Vein endothelial cell (primary cell): ENCODE data around the gene RAB34. TPM values are rescaled to one million over a fixed set of nuclear protein-coding genes. Genes with fewer than 3 reads are reported as not detected.

Experiments
- small RNA-seq: library from RNA; depleted of rRNA; stranded (forward); fragments of <200 nt; gene quantifications from one replicate; pipeline ENCODE3, GENCODE V24; 2012
- total RNA-seq: library from RNA; depleted of rRNA; stranded (reverse); fragments of >200 nt; gene quantifications from 2 replicates; pipeline ENCODE4 v1.2.3, GENCODE V29; 2012

Gene RAB34
- total RNA-seq, result 25.3 and 42.1 TPM in 2 replicates

DNA sequence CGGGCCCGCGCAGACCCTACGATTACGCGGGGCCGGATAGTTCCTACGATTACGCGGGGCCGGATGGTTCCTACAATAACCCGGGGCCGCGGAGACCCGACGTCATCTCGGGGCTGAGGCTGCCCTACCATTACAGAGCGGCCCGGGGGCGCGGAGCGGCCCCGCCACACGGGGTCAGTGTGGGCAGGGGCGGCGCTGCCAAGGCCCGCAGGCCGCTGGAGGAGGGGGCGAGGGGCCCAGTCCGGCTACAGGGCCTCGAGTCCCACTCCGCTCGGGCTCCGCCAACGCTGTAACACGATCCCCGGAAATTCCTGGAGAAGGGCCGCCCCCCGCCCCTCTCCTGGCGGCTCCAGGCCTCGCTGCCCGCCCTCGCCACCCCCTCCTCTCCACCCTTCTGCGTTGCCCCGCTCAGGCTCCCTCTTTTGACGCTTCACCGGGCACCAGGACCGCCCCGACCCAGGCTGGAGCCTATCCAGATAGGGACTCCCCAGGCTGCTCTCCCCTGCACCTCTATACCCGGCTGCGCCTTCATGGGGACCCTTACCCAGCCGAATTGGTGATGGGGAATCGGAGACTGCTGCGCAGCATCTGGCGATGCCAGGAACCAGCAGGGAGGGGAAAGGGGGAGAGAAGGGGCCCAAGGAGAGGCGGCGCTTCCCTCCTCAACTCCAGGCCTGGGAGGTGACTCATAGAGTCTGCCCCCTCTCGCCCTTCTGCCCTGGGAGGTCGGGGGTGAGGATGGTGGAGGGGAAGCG lies at the start of gene RAB34:
Gene RAB34, minus strand, starts transcription at position 291 of the 755 bp plus-strand sequence. CDS start 602 bp downstream, outside the sequence.

DNA sequence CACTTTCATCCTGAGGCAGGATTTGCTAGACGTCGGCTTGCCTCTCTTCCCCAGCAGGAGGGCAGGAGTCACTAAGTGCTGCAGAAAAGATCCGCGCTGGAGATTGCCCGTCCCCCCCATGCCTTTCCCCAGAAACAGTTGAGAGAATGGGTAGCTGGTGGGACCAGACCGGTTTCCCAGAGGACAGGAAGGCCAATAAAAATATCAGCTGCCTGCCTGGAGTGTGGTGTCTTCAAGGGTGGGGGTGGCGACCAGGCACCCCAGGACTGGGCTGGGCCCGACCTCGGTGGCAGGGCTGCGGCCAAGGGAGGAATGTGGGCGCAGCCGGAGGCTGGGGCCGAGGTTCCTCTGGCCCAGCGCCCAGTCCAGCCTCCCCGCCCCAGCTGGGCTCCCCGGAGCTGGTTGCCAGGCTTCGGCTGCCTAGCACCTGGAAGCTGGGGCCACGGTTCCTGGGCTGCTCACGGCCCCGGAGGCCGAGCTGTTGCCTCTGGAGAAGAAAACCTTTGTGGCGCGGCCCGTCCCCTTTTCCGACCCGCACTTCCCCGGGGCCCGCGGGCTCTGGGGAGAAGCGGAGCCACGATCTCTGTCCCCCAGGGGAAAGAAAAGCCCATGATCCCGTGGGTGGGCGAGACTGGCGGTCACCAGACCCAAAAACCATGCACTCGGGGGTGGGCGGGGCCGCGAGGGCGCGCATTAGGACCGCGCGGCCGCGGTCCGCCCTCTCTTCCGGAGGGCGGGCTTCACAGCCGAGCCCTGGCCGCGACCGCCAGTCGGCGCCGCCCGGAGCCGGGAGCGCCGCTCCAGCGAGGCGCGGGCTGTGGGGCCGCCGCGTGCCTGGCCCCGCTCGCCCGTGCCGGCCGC lies 25.8 kb upstream of the RAB34 start, which contains the start of gene TRAF4:
Gene TRAF4, plus strand, starts transcription at position 769 of the 861 bp plus-strand sequence. CDS start 102 bp downstream, outside the sequence.

DNA sequence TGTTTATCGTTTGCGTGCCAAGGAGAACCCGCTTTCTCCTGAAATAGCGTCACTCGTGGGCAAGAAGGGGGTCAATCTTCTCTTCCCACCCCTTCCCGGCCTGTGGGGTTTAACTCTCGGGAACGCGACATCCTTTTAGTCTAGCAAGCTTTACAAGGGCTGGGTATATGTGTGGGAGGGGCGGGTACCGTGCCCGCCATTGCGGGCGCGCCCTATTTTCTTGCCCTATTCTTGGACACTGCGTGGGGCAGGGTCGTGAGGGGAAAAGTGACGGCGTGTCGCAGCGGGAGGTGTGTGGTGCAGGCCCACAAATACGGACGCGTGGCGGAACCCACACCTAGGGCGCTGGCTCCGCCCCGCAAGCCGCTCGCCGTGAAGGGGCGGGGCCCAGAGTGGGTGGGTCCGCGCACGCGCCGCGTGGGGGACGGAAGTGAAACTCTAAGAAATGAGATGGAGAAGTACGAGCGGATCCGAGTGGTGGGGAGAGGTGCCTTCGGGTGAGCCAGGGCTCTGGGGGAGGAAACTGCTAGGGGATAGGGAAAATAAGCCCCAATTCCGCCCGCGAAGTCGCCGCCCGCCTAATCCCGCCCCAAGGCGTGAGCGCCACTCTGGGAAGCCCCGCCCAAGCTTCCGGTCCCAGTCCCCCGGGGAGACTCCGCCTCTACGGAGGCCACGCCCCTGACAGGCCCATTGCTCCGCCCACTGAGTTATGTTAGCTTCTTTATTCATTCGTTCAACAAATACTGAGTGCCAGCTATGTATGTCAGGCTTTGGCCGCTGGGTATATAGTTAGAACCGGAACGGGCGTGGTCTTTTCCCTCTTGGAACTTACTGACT lies 10.9 kb upstream of the RAB34 start, which contains the start of gene NEK8:
Gene NEK8, plus strand, starts transcription at position 425 of the 837 bp plus-strand sequence. Its CDS starts 26 bp downstream, at position 451.

DNA sequence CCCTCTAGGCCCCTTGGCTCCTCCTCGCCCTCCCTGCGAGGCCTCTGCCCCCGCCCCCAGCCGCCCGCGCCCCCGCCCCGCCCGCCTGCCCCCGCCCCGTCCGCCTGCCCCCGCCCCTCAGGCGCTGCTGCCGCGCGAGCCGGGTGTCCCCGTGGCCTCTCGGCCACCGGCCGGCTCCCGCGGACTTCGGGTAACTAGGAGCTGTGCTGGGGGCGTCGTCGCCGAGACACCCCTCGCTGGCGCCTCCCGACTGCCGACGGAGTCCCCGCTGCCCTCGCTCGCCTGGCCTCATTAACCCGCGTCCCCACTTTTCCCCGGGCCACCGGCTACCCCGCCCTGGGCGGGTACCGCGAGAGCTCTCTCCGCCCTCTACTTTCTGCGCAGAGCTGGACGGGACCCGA lies 8.6 kb upstream of the RAB34 start, which contains the start of gene TLCD1:
Gene TLCD1, minus strand, starts transcription at position 8 of the 401 bp plus-strand sequence. CDS start 136 bp downstream, outside the sequence.

DNA sequence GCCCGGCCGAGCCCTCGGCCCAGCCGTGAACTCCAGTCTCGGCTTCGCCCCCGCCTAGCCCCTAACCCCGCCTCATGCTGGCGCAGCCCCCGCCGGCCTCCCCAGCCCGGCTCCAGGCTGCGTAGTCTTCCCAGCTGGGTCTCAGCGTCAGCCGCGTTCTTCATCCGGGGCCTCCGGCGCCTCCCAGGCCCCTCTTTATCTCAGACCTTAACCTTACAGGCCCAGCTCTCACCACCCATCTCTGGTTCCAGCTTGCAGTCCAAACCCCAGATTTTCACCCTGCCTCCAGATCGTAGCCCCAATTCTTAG lies 6.0 kb downstream of the RAB34 start, which contains the start of gene PROCA1:
Gene PROCA1, minus strand, starts transcription at position 166 of the 309 bp plus-strand sequence. CDS start 228 bp downstream, outside the sequence.

Small RNAs within 50 kb of the gene (small RNA-seq; reads per million reads assigned to genes)
- gene SNORD42A (not detected), gene SNORD42B (0.16 reads per million), gene SNORD4A (not detected), gene SNORD4B (not detected)

Other genes with a start within 250 kb of the RAB34 start
- gene SLC13A2, start 244.2 kb downstream of the RAB34 start, total RNA-seq, result not detected in 2 replicates
- not detected in 2 replicates for gene FOXN1, start 211.5 kb downstream of the RAB34 start, total RNA-seq
- 23.1 and 27.1 TPM in 2 replicates for gene UNC119, start 165.2 kb downstream of the RAB34 start, total RNA-seq
- gene PIGS, start 146.3 kb downstream of the RAB34 start, total RNA-seq, result 56.3 and 63.7 TPM in 2 replicates
- 12.4 and 22.5 TPM in 2 replicates for gene ALDOC, start 141.0 kb downstream of the RAB34 start, total RNA-seq
- gene SPAG5, start 118.8 kb downstream of the RAB34 start, total RNA-seq, result 20.9 and 31.7 TPM in 2 replicates
- gene RSKR, start 103.7 kb downstream of the RAB34 start, total RNA-seq, result 4.2 and 8.7 TPM in 2 replicates
- 184 and 187 TPM in 2 replicates for gene BLTP2, start 72.7 kb downstream of the RAB34 start, total RNA-seq
- gene SDF2, start 56.0 kb downstream of the RAB34 start, total RNA-seq, result 38.6 and 39.8 TPM in 2 replicates
- gene SUPT6H, start 55.7 kb downstream of the RAB34 start, total RNA-seq, result 56.6 and 60.1 TPM in 2 replicates
- 0.86 and 1.3 TPM in 2 replicates for gene PROCA1, start 6.0 kb downstream of the RAB34 start, total RNA-seq
- 509 and 527 TPM in 2 replicates for gene RPL23A, start 2.1 kb upstream of the RAB34 start, total RNA-seq
- 1.8 and 2.3 TPM in 2 replicates for gene TLCD1, start 8.4 kb upstream of the RAB34 start, total RNA-seq
- 1.5 and 2.0 TPM in 2 replicates for gene NEK8, start 10.9 kb upstream of the RAB34 start, total RNA-seq
- 49.8 and 64.0 TPM in 2 replicates for gene TRAF4, start 26.1 kb upstream of the RAB34 start, total RNA-seq
- gene FAM222B, start 124.9 kb upstream of the RAB34 start, total RNA-seq, result 17.3 and 17.7 TPM in 2 replicates
- 45.0 and 47.4 TPM in 2 replicates for gene ERAL1, start 137.1 kb upstream of the RAB34 start, total RNA-seq
- gene FLOT2, start 179.9 kb upstream of the RAB34 start, total RNA-seq, result 92.9 and 102 TPM in 2 replicates
- 4.8 and 5.9 TPM in 2 replicates for gene DHRS13, start 185.2 kb upstream of the RAB34 start, total RNA-seq
- 27.4 and 34.3 TPM in 2 replicates for gene PHF12, start 233.7 kb upstream of the RAB34 start, total RNA-seq